DOHH2 (cell line): ENCODE data around the gene CR1.

ENCODE experiments used
- H3F3A ChIP-seq: fragments of 200-600 bp; sonication (generic), shearing (Covaris generic); 2 replicates; pipeline ENCODE4 v1.6.0; 2016; ENCODE audit warnings: antibody characterized with exemption, mild to moderate bottlenecking; ENCODE audit not compliant: control insufficient read depth, insufficient read depth
- H3K27ac ChIP-seq: fragments of 200-600 bp; sonication (generic); 2 replicates; pipeline ENCODE4 v1.5.1; 2014; ENCODE audit warnings: low read depth, mild to moderate bottlenecking, low read length, moderate library complexity
- H3K27me3 ChIP-seq: fragments of 200-600 bp; sonication (generic); 2 replicates; pipeline ENCODE4 v1.6.1; 2014; ENCODE audit warnings: mild to moderate bottlenecking, low read length, mixed read lengths; ENCODE audit not compliant: control insufficient read depth
- H3K36me3 ChIP-seq: fragments of 200-600 bp; sonication (generic); 2 replicates; pipeline ENCODE4 v1.6.1; 2014; ENCODE audit warnings: mild to moderate bottlenecking, low read length, moderate library complexity, mixed read lengths; ENCODE audit not compliant: control insufficient read depth
- H3K4me1 ChIP-seq: fragments of 200-600 bp; sonication (generic); 2 replicates; pipeline ENCODE4 v1.6.1; 2014; ENCODE audit warnings: mild to moderate bottlenecking, low read length, mixed read lengths; ENCODE audit not compliant: control insufficient read depth
- H3K4me2 ChIP-seq: fragments of 200-600 bp; sonication (generic); 2 replicates; pipeline ENCODE4 v1.6.0; 2014; ENCODE audit warnings: mild to moderate bottlenecking, low read length, moderate library complexity
- H3K4me3 ChIP-seq: fragments of 200-600 bp; sonication (generic); 2 replicates; pipeline ENCODE4 v1.5.1; 2014; ENCODE audit warnings: mild to moderate bottlenecking, low read length, mixed read lengths
- H3K79me2 ChIP-seq: fragments of 200-600 bp; sonication (generic); 2 replicates; pipeline ENCODE4 v1.6.1; 2014; ENCODE audit warnings: mild to moderate bottlenecking, low read length, mixed read lengths; ENCODE audit not compliant: control insufficient read depth
- H3K9me2 ChIP-seq: fragments of 200-600 bp; sonication (generic); replicated peaks from 2 replicates; pipeline ENCODE4 v1.6.1; 2014; ENCODE audit warnings: mild to moderate bottlenecking, low read length, mixed read lengths; ENCODE audit not compliant: control insufficient read depth
- H3K9me3 ChIP-seq: fragments of 200-600 bp; sonication (generic); 2 replicates; pipeline ENCODE4 v1.6.1; 2014; ENCODE audit warnings: antibody characterized with exemption, low read length, mixed read lengths; ENCODE audit not compliant: control insufficient read depth, insufficient read depth
- H4K20me1 ChIP-seq: fragments of 200-600 bp; sonication (generic); 2 replicates; pipeline ENCODE4 v1.6.0; 2014; ENCODE audit warnings: low read depth, mild to moderate bottlenecking, antibody characterized with exemption, low read length, moderate library complexity; ENCODE audit not compliant: control insufficient read depth, insufficient read depth
- CTCF ChIP-seq: fragments of 200-600 bp; sonication (generic); IDR thresholded peaks from one replicate; pipeline ENCODE4 v1.5.1; 2014; ENCODE audit warnings: antibody characterized with exemption, mild to moderate bottlenecking, low read depth, low read length; ENCODE audit not compliant: poor library complexity, severe bottlenecking
- EZH2phosphoT487 ChIP-seq: fragments of 200-600 bp; sonication (generic); IDR thresholded peaks from 2 replicates; pipeline ENCODE4 v1.6.1; 2017; ENCODE audit warnings: borderline replicate concordance, mild to moderate bottlenecking, antibody characterized with exemption, low read length, moderate library complexity, mixed read lengths

CR1 gene

GRCh38 chr1:207500306-207500705, 4.3 kb downstream of the CR1 start:
- Histone ChIP-seq H3K36me3 (no peaks in the 10 kb centered on the region), H4K20me1 (no peaks in the 10 kb centered on the region), H3K79me2 (no peaks in the 10 kb centered on the region), H3K4me2 (no peak overlapping the region), H3K4me1 (peaks cover 5% of the 10 kb centered on the region; the same call in 1 of the 2 replicates), H3K27ac (no peak overlapping the region), H3K9me2 (no peaks in the 10 kb centered on the region), H3K27me3 (peaks cover 32% of the 10 kb centered on the region), H3F3A (no peaks in the 10 kb centered on the region), H3K4me3 (no peak overlapping the region), H3K9me3 (no peaks in the 10 kb centered on the region)
- TF ChIP-seq EZH2phosphoT487: no peak
- no peak for TF ChIP-seq CTCF

DNA sequence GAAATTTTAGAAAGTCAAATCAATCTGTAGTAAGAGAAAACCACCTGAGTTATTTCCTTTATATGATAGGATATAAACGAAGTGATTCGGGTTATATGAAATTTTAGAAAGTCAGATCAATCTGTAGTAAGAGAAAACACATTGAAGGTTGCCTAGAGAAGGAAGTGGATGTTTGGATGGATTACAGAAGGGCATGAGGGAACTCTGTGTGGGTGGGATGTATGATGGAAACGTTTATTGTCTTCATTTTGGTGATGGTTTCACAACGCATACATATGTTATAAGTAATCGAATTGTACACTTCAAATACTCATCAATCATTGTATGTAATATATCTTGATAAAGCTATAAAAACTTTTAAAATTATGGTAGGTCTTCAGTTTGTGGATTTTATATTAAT, 5.1 kb downstream of the CR1 start:
- Histone ChIP-seq H4K20me1 (no peaks in the 10 kb centered on the region), H3K27ac (no peak overlapping the region), H3K9me3 (no peaks in the 10 kb centered on the region), H3K36me3 (no peaks in the 10 kb centered on the region), H3F3A (no peaks in the 10 kb centered on the region), H3K4me3 (no peak overlapping the region), H3K4me2 (no peak overlapping the region), H3K4me1 (peaks cover 3% of the 10 kb centered on the region; the same call in 1 of the 2 replicates), H3K27me3 (peaks cover 25% of the 10 kb centered on the region), H3K9me2 (no peaks in the 10 kb centered on the region), H3K79me2 (no peaks in the 10 kb centered on the region)
- TF ChIP-seq EZH2phosphoT487 (no peak), CTCF (no peak)

- Histone ChIP-seq H4K20me1 (no peaks in the 10 kb centered on the region), H3K27me3 (peaks cover 8% of the 10 kb centered on the region), H3K36me3 (no peaks in the 10 kb centered on the region), H3K4me3 (no peak overlapping the region), H3K4me1 (no peaks in the 10 kb centered on the region), H3K4me2 (no peak overlapping the region), H3K9me3 (no peaks in the 10 kb centered on the region), H3K27ac (no peak overlapping the region), H3K79me2 (no peaks in the 10 kb centered on the region), H3K9me2 (no peaks in the 10 kb centered on the region), H3F3A (no peaks in the 10 kb centered on the region)
- TF ChIP-seq CTCF (no peak), EZH2phosphoT487 (no peak)
These were observed 6.8 kb downstream of the CR1 start for GRCh38 chr1:207502726-207503125.
